Measurements from ENCODE around the gene ADGRL1.

Gene ADGRL1

DNA sequence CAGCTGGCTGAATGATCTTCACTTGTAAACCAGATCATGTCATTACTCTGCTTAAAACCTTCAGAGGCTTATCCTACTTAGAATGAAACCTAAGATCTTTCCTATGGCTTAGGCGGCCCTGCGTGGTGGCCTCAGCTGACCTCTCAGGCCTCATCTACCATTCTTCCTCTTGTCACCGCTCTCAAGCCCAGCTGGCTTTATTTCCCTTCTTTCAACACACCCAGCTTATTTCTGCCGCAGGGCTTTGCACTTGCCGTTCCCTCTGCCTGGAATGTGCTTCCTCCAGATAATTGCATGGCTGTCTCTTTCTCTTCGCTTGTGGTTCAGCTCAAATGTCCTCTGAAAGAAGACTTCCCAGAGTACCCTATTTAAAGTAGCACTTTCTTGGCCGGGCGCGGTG is 66.0 kb downstream of the ADGRL1 start:
- no peak for DNase-seq (ENCODE audit: low read depth in 2 of 2)

DNA sequence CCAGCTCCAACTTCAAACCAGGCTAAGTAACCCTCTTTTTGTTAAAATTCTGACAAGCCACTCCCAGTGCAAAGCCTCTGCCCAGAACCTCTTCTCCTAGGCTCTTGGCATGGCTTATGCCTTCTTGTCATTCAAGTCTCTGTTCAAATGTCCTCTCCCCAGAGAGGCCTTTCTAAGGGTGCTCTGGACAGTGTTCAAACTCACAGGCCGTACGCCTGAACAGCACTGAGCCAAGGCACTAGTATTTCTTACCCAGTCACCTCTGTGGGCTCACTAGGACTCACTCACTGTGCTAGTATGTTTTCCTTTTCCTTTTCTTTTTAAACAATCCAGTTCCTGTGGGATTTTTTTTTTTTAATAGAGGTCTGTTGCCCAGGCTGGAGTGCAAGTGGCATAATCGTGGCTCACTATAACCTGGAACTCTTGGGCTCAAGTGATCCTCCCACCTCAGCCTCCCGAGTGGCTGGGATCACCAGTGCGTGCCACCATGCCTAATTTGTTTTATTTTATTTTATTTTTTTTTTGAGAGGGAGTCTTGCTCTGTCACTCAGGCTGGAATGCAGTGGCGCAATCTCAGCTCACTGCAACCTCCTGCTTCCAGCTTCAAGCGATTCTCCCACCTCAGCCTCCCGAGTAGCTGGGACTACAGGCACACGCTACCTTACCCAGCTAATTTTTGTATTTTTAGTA is 67.2 kb downstream of the ADGRL1 start:
- no peak for DNase-seq (ENCODE audit: low read depth in 2 of 2)

- peak; percentile 90 to 91 for DNase-seq (ENCODE audit: low read depth in 2 of 2)
These were observed 69.3 kb downstream of the ADGRL1 start, which contains the start of gene ASF1B for GRCh38 chr19:14136509-14137281. TSS of gene ASF1B (minus strand) at chr19:14136589. CDS start at chr19:14136456, 133 bp downstream.

- DNase-seq (ENCODE audit: low read depth in 2 of 2) = no peak
These were observed 69.9 kb downstream of the ADGRL1 start for GRCh38 chr19:14135985-14136508.

DNA sequence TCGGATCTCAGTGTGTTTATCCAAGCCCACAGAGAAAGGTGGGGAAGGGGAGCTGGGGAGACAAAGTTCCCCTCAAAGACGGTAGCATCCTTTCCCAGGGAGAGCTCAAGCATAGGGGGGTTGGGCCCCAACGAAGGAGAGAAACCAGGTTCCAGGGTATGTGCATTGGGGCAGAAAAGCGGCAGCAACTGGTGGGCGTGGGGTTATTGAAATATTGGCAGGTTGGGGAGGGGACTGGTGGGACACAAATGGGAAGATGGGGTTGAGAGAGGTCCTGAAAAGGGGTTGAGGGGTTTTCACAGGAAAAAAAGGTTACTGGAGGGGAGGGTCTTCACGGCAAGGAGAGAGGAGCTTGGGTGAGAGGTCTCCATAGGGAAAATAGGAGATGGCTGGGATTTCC is 70.6 kb downstream of the ADGRL1 start:
- no peak for DNase-seq (ENCODE audit: low read depth in 2 of 2)

- no peak for DNase-seq (ENCODE audit: low read depth in 2 of 2)
These were observed 78.0 kb downstream of the ADGRL1 start for GRCh38 chr19:14127929-14128509.

- no peak for DNase-seq (ENCODE audit: low read depth in 2 of 2)
These were observed 78.8 kb downstream of the ADGRL1 start for GRCh38 chr19:14127176-14127575.

DNA sequence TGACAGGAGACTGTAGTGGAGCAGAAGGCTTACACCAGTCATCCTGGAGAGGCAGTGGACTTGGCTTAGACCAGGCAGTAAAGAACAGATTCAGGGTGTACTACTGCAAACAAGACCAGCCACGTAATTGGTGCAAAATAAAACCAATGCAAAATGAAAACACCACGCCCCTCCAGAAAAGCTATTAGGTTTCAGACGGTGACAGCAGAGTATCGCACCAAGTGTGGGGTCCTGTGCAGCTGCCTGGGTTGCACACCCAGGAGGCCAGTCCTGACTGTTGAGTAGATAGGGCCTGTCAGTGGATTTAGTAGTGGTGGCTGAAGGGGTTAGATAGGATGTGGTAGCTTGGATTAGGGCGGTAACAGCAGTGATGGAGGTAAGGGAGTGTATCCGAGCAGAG is 83.0 kb downstream of the ADGRL1 start:
- DNase-seq (ENCODE audit: low read depth in 2 of 2) = no peak

- no peak for DNase-seq (ENCODE audit: low read depth in 2 of 2)
These were observed 85.5 kb downstream of the ADGRL1 start for GRCh38 chr19:14120497-14120780.

GRCh38 chr19:14119644-14120496 is 86.1 kb downstream of the ADGRL1 start:
- DNase-seq (ENCODE audit: low read depth in 2 of 2) = no peak

- DNase-seq (ENCODE audit: low read depth in 2 of 2) = no peak
These were observed 86.8 kb downstream of the ADGRL1 start for GRCh38 chr19:14119146-14119545.

- no peak for DNase-seq (ENCODE audit: low read depth in 2 of 2)
These were observed 87.6 kb downstream of the ADGRL1 start for GRCh38 chr19:14118165-14119051.

GRCh38 chr19:14117668-14118164 is 88.3 kb downstream of the ADGRL1 start, which contains the start of gene PRKACA:
TSS of gene PRKACA (minus strand) at chr19:14117762. CDS start at chr19:14117547, 215 bp downstream.
- DNase-seq (ENCODE audit: low read depth in 2 of 2) = peak; percentile 94 to 95

DNA sequence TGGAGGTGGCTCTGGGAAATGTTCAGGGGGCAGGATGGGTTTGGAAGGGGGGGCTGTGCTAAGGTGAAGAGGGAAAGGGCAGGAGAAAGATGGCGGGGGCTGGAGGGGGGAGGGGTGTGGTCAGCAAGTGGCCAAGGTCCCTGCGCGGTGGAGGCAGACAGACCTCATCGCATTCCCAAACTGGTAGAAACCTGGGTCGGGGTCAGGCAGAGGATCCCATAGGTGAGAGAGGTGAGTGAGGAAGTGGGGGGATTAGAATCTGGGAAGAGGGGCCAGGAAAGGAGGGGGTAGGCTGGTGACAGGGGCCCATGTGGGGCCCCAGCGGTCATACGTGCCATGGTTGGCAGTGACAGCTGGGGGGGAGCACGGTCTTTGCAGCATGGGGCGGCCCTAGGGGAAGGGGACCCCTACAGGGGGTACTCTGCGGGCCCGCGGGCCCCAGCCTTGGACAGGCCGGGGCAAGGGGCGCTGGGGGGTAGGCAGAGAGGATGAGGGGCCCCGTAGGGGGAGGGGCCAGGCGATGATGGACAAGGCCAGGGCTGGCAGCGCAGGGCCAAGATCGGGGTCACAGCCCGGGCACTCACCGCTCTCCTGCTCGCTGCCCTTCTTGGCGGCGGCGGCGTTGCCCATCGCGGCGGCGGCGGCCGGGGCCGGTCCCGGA is 88.9 kb downstream of the ADGRL1 start:
- DNase-seq (ENCODE audit: low read depth in 2 of 2) = no peak

- no peak for DNase-seq (ENCODE audit: low read depth in 2 of 2)
These were observed 89.4 kb downstream of the ADGRL1 start for GRCh38 chr19:14116525-14116917.

DNA sequence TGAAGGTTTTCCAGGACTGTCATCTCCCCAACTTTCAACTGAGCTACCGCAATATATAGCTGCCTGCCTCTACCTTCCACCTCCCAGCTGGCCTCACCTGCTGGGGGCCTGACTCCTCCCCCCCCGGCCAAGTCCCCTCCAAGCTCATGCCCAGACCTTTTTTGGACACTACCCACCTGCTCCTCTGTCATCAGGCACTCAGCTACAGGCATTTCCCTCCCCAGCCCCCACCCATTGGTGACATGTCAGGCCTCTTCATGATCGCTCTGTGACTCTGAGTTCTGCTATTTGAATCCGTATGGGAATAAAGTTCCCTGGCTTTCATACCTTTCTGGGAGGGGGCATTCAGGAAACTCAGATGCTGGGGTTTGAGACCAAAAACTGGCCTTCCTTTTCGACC is 90.2 kb downstream of the ADGRL1 start:
- DNase-seq (ENCODE audit: low read depth in 2 of 2) = no peak

DNA sequence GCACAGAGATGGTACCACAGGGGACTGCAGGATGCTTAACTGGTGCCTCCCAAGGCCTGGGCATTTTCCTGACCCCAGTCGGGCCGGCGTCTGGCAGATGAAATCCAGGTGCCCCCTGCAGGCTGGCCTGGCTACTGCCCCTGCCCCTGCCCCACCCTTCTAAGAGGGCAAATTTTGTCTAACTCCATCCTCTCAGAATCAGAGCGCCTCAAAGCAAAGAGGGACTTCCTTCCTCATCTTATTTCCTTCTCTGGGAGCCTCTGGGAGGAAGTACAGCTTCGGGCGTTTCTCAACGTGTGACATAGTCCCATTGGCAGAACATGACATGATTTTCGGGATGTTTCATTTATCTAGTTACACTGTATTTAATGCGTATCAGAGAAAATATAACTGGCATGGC is 91.1 kb downstream of the ADGRL1 start:
- DNase-seq (ENCODE audit: low read depth in 2 of 2) = peak in 1 of 2 donors; percentile 22

- DNase-seq (ENCODE audit: low read depth in 2 of 2) = no peak
These were observed 91.5 kb downstream of the ADGRL1 start for GRCh38 chr19:14114439-14114838.

DNA sequence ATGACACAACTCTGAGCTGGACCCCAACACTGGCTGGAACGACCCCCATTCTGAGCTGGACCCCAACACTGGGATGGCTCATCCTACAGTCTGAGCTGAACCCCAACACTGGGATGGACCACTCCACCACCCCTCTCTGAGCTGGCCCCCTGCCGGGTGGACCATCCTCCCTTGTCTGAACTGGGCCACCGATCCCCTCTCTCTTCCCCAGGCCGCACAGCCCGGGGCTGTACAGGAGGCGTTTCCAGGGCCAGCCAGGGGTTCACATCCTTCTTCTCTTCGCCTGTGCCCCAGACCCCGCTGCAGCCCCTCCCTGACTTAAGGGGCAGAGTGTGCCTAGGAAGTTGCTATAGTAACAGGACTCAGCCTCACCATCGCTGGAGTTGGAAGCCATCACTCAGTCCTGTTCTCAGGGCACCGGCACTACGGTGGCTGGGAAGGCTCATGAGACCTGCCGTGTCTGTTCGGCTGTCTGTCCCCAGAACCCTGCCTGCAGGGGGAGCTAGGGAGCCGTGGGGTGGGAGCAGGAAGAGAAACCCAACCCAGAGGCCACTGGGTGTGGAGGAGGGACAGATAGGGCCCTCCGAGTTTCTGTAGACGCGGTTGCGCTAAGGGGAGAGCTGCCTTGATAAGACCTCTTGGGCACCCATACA is 92.1 kb downstream of the ADGRL1 start:
- DNase-seq (ENCODE audit: low read depth in 2 of 2) = no peak

Measured in stimulated activated CD8-positive, alpha-beta memory T cell treated with anti-CD3 and anti-CD28 coated beads, Interleukin-7, amount 100 ng/mL, for 1 hour (primary cell).